Erythroblast (primary cell): Measurements from ENCODE around the gene OCA2.

Experiments
- GATA1 ChIP-seq: IDR thresholded peaks from 2 replicates; pipeline ENCODE4 v1.6.1; 2011; ENCODE audit warnings: low read depth, mild to moderate bottlenecking, control low read depth, low read length, moderate library complexity
- POLR2A ChIP-seq: IDR thresholded peaks from 2 replicates; pipeline ENCODE4 v1.6.1; 2011; ENCODE audit warnings: mild to moderate bottlenecking, low read length

DNA sequence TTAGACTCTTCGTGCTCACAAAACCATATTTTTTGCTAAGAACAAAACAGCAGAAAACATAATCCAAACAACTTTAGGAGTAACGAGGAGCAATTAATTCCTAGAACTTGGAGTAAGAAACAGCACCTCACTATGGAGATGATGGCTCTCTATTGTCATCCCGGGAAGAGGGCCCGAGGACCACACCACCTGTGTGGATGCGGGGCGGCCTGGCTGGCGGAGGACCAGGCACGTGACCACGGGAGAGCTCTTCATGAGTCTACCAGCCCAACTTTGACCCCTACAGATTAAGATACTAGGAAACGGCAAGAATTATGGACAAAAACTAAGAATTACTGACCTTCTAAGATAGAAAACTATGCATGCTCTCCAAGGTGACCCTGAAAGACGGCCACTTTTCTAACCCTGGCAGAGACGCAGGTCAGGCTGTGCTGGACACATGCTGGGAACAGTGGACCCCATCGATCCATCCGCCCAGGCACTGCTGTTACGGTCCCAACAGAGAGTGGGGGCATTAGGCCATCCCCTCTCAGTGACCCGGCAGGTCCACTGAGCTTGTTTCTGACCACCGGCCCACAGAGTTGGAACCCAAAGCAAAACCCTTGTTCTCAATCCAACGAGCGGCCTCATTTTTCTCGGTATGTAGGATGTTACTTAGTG is 13.1 kb upstream of the OCA2 start:
- TF ChIP-seq POLR2A (no peak), GATA1 (no peak)
